H1 (cell line): ENCODE measurements around the gene MSH2. TPM values are rescaled to one million over a fixed set of nuclear protein-coding genes. Genes with fewer than 3 reads are reported as not detected.

Experiments used
- CTCF ChIA-PET: fragments of 300-600 bp; sonication (Branson Sonifier 250); formaldehyde crosslinking; loops from one replicate; lab custom pipeline; 2021; ENCODE audit not compliant: partially characterized antibody; lab: Charles Lee
- POLR2A ChIA-PET: fragments of 300-600 bp; sonication (Branson Sonifier 250); formaldehyde crosslinking; loops from one replicate; lab custom pipeline; 2021; ENCODE audit warnings: inconsistent platforms; ENCODE audit not compliant: partially characterized antibody; lab: Charles Lee
- DNase-seq, 2 experiments: peaks; one replicate each; pipeline versions ENCODE4 v3.0.0 to v3.0.0-alpha.2; 2010 to 2022; ENCODE audit warnings: low spot score in 2 of 2, low read depth in 1 of 2, mixed read lengths in 1 of 2
- FAIRE-seq: peaks from 2 replicates; lab custom pipeline; 2011; peaks lifted over from hg19 to GRCh38; lab: Jason Lieb, UNC
- H2AFZ ChIP-seq: 2 replicates; pipeline ENCODE4 v1.8.1; 2012; ENCODE audit warnings: low read length, inconsistent platforms
- H2AK5ac ChIP-seq: 2 replicates; pipeline ENCODE4 v1.6.1; 2013; ENCODE audit warnings: low read depth, low read length
- H2BK120ac ChIP-seq: replicated peaks from 2 replicates; pipeline ENCODE3; 2013; ENCODE audit warnings: low read depth, low read length, inconsistent platforms
- H2BK12ac ChIP-seq: 2 replicates; pipeline ENCODE4 v1.6.1; 2013; ENCODE audit warnings: low read depth, low read length
- H2BK15ac ChIP-seq: 2 replicates; pipeline ENCODE4 v1.6.1; 2013; ENCODE audit warnings: low read length
- H2BK20ac ChIP-seq: 2 replicates; pipeline ENCODE4 v1.6.1; 2013; ENCODE audit warnings: low read length
- H2BK5ac ChIP-seq: 2 replicates; pipeline ENCODE4 v1.6.1; 2013; ENCODE audit warnings: low read depth, low read length
- H3K14ac ChIP-seq: 2 replicates; pipeline ENCODE4 v1.6.1; 2013; ENCODE audit warnings: inconsistent platforms; ENCODE audit not compliant: insufficient read length
- H3K18ac ChIP-seq: 2 replicates; pipeline ENCODE4 v1.6.1; 2013; ENCODE audit warnings: low read length; ENCODE audit errors: extremely low read depth
- H3K23ac ChIP-seq: 2 replicates; pipeline ENCODE4 v1.6.1; 2013; ENCODE audit warnings: inconsistent platforms; ENCODE audit not compliant: insufficient read length
- H3K23me2 ChIP-seq: 2 replicates; pipeline ENCODE4 v1.6.1; 2013; ENCODE audit warnings: low read depth, low read length
- H3K27ac ChIP-seq: 2 replicates; pipeline ENCODE4 v1.6.1; 2011; ENCODE audit warnings: low read depth, low read length, inconsistent platforms
- H3K27me3 ChIP-seq, 4 experiments: replicated peaks in 1 of 4; 1 replicate in 1 of 4; 2 replicates in 3 of 4; pipeline versions ENCODE4 v1.6.1 to v1.8.1; 2011 to 2013; ENCODE audit warnings: low read length in 3 of 4, mild to moderate bottlenecking in 3 of 4, inconsistent platforms in 2 of 4, mixed read lengths in 2 of 4, moderate library complexity in 1 of 4; ENCODE audit not compliant: control insufficient read depth in 3 of 4, insufficient read depth in 3 of 4; ENCODE audit errors: extremely low read depth in 1 of 4
- H3K36me3 ChIP-seq, 4 experiments: 2 replicates each; pipeline versions ENCODE4 v1.6.1 to v1.8.1; 2011 to 2013; ENCODE audit warnings: mild to moderate bottlenecking in 4 of 4, low read length in 3 of 4, moderate library complexity in 2 of 4, control low read depth in 1 of 4, inconsistent platforms in 1 of 4; ENCODE audit not compliant: insufficient read depth in 4 of 4, control insufficient read depth in 2 of 4
- H3K4ac ChIP-seq: replicated peaks from 2 replicates; pipeline ENCODE3; 2013; ENCODE audit warnings: low read length, low read depth, mixed read lengths, inconsistent platforms; ENCODE audit not compliant: insufficient read length
- H3K4me1 ChIP-seq, 4 experiments: replicated peaks in 1 of 4; 1 replicate in 1 of 4; 2 replicates in 3 of 4; pipeline versions ENCODE4 v1.6.1 to v1.8.1; 2011 to 2013; ENCODE audit warnings: low read length in 3 of 4, inconsistent platforms in 2 of 4, mixed read lengths in 1 of 4; ENCODE audit not compliant: insufficient read depth in 4 of 4, control insufficient read depth in 3 of 4
- H3K4me2 ChIP-seq, 2 experiments: 2 replicates each; pipeline versions ENCODE4 v1.6.1 to v1.8.1; 2011 to 2013; ENCODE audit warnings: low read depth in 2 of 2, low read length in 2 of 2, control low read depth in 1 of 2, inconsistent platforms in 1 of 2, mild to moderate bottlenecking in 1 of 2; ENCODE audit not compliant: insufficient read depth in 1 of 2
- H3K4me3 ChIP-seq, 4 experiments: fragments of 200-600, 300-600 bp in 1 of 4; sonication (generic), shearing (Covaris generic), sonication (Bioruptor Twin) in 1 of 4; 2 replicates each; pipeline versions ENCODE4 v1.5.1 to v1.8.1; 2011 to 2016; ENCODE audit warnings: low read length in 4 of 4, low read depth in 3 of 4, control low read depth in 2 of 4, inconsistent platforms in 2 of 4, mild to moderate bottlenecking in 2 of 4, mixed read lengths in 1 of 4, moderate library complexity in 1 of 4; ENCODE audit not compliant: insufficient read depth in 2 of 4; ENCODE audit errors: extremely low read depth in 1 of 4
- H3K56ac ChIP-seq: replicated peaks from 2 replicates; pipeline ENCODE3; 2013; ENCODE audit warnings: low read depth, mild to moderate bottlenecking, mixed read lengths, low read length, inconsistent platforms; ENCODE audit not compliant: insufficient read length
- H3K79me1 ChIP-seq: 2 replicates; pipeline ENCODE4 v1.6.1; 2013; ENCODE audit warnings: low read depth, low read length, control low read depth
- H3K79me2 ChIP-seq, 2 experiments: 2 replicates each; pipeline versions ENCODE4 v1.6.1 to v1.8.1; 2012 to 2013; ENCODE audit warnings: low read length in 2 of 2, mild to moderate bottlenecking in 2 of 2, inconsistent platforms in 1 of 2; ENCODE audit not compliant: insufficient read depth in 2 of 2, control insufficient read depth in 1 of 2
- H3K9ac ChIP-seq, 4 experiments: replicated peaks in 1 of 4; 1 replicate in 1 of 4; 2 replicates in 3 of 4; pipeline versions ENCODE4 v1.6.1 to v1.8.1; 2011 to 2013; ENCODE audit warnings: low read depth in 3 of 4, low read length in 3 of 4, control low read depth in 2 of 4, mild to moderate bottlenecking in 2 of 4, moderate library complexity in 2 of 4, inconsistent platforms in 1 of 4; ENCODE audit errors: extremely low read depth in 1 of 4
- H3K9me3 ChIP-seq, 2 experiments: 2 replicates each; pipeline versions ENCODE4 v1.6.1 to v1.8.1; 2012 to 2013; ENCODE audit warnings: mild to moderate bottlenecking in 2 of 2, moderate library complexity in 2 of 2, control low read depth in 1 of 2, inconsistent platforms in 1 of 2, low read depth in 1 of 2, low read length in 1 of 2, mixed read lengths in 1 of 2; ENCODE audit not compliant: insufficient read depth in 2 of 2
- H4K20me1 ChIP-seq, 2 experiments: replicated peaks in 1 of 2; 2 replicates each; pipeline versions ENCODE3 to v1.8.1; 2011 to 2013; ENCODE audit warnings: inconsistent platforms in 2 of 2, low read length in 2 of 2, mild to moderate bottlenecking in 1 of 2; ENCODE audit not compliant: insufficient read depth in 2 of 2, control insufficient read depth in 1 of 2
- H4K5ac ChIP-seq: 2 replicates; pipeline ENCODE4 v1.6.1; 2013; ENCODE audit warnings: low read length, low read depth, mixed read lengths, inconsistent platforms; ENCODE audit not compliant: insufficient read length
- H4K8ac ChIP-seq: 2 replicates; pipeline ENCODE4 v1.8.0; 2013; ENCODE audit warnings: mild to moderate bottlenecking, moderate library complexity, low read length, inconsistent platforms; ENCODE audit not compliant: insufficient read depth; ENCODE audit errors: extremely low read depth
- H4K91ac ChIP-seq: replicated peaks from 2 replicates; pipeline ENCODE3; 2013; ENCODE audit warnings: low read length, mixed read lengths, inconsistent platforms; ENCODE audit not compliant: insufficient read length
- ATF3 ChIP-seq: IDR thresholded peaks from 2 replicates; pipeline ENCODE4 v1.6.1; 2011; ENCODE audit warnings: low read depth, mild to moderate bottlenecking, low read length; ENCODE audit not compliant: insufficient read depth
- CBX8 ChIP-seq: fragments of 300-800, 300-1000 bp; sonication (generic); IDR thresholded peaks from 2 replicates; pipeline ENCODE4 v1.7.1; 2016; ENCODE audit warnings: low read depth, low read length, borderline replicate concordance
- CHD2 ChIP-seq: IDR thresholded peaks from 2 replicates; pipeline ENCODE4 v1.6.1; 2012; ENCODE audit warnings: low read length, improper control_type of control experiment
- NANOG ChIP-seq: IDR thresholded peaks from 2 replicates; pipeline ENCODE4 v1.6.1; 2011; ENCODE audit warnings: low read length, low read depth, mild to moderate bottlenecking, inconsistent platforms; ENCODE audit not compliant: insufficient read depth, poor library complexity, severe bottlenecking
- RAD21 ChIP-seq, 2 experiments: IDR thresholded peaks in 1 of 2; conservative IDR thresholded peaks in 1 of 2; 2 replicates each; pipeline ENCODE4 v1.6.1; 2011; ENCODE audit warnings: low read depth in 2 of 2, low read length in 2 of 2, improper control_type of control experiment in 1 of 2, inconsistent platforms in 1 of 2, mild to moderate bottlenecking in 1 of 2, moderate library complexity in 1 of 2
- SP2 ChIP-seq: IDR thresholded peaks from 2 replicates; pipeline ENCODE4 v1.6.1; 2012; ENCODE audit warnings: mild to moderate bottlenecking, low read length, inconsistent platforms
- TAF7 ChIP-seq: optimal IDR thresholded peaks from 2 replicates; pipeline ENCODE3; 2011; ENCODE audit warnings: low read depth, mild to moderate bottlenecking, inconsistent platforms, low read length, moderate library complexity, borderline replicate concordance
- TCF12 ChIP-seq: IDR thresholded peaks from 2 replicates; pipeline ENCODE4 v1.6.1; 2011; ENCODE audit warnings: low read depth, mild to moderate bottlenecking, low read length
- WGBS, 2 experiments: shearing (Covaris generic) in 1 of 2; methylation state at CpG; one replicate each; pipeline versions ENCODE4 v1.1.6 to v1.1.7; 2013 to 2015; ENCODE audit warnings: low lambda C conversion rate in 2 of 2, mixed read lengths in 2 of 2, inconsistent platforms in 1 of 2, low coverage in 1 of 2, missing lambda C conversion rate in 1 of 2; ENCODE audit not compliant: insufficient replicate concordance in 2 of 2, insufficient coverage in 1 of 2, insufficient read length in 1 of 2; ENCODE audit errors: extremely low coverage in 1 of 2, missing lambda C conversion rate in 1 of 2; 5-methylcytosine and 5-hydroxymethylcytosine counted together
- polyA plus RNA-seq, 7 experiments: library from polyadenylated mRNA; depleted of rRNA in 3 of 7; stranded (reverse) in 5 of 7; unstranded in 2 of 7; fragments of >200 nt in 5 of 7; fragments of 200-250 nt in 2 of 7; gene quantifications; 1 replicate in 5 of 7; 2 replicates in 1 of 7; 4 replicates in 1 of 7; pipeline versions ENCODE4 v1.2.1 to v1.2.3, GENCODE V29; 2011 to 2013; ENCODE audit warnings: missing spikeins in 2 of 7, mixed read lengths in 2 of 7
- total RNA-seq: library from RNA; stranded (reverse); fragmentation: NEBNext Ultra II Directional; extraction: Animal tissue kit (Norgen Biotek cat#: 25700); gene quantifications from 2 replicates; pipeline ENCODE4 v1.2.1, GENCODE V29; 2021

MSH2 gene
- total and polyA plus RNA-seq, 2 of the 8 experiments (the other 6 are each of a cell fraction or from before 2014, with no cell fraction given), result 64.1 to 228 TPM

- FAIRE-seq, result no peak
- H3K4me3 ChIP-seq, result no peak overlapping the region
- H3K4me1 ChIP-seq, result no peaks in the 10 kb centered on the region; a peak in 2 of 7 replicates
- CTCF ChIA-PET, result interaction anchor here (1.2 to 1.6 kb wide), 2 partner anchors 12 to 269 kb away, joined by 3 to 4 read pairs; no protein-coding TSS in a partner anchor
- no peak overlapping the region for H2BK20ac ChIP-seq
- no peak overlapping the region for H4K5ac ChIP-seq
- no peak overlapping the region for H2BK5ac ChIP-seq
- no peaks in the 10 kb centered on the region for H3K79me1 ChIP-seq
- peaks cover 5% of the 10 kb centered on the region; the same call in 1 of the 2 replicates for H3K23me2 ChIP-seq
- POLR2A ChIA-PET, result interaction anchor here (1.0 to 2.0 kb wide), 2 partner anchors 10 to 276 kb away, joined by 4 to 10 read pairs; no protein-coding TSS in a partner anchor
- H2BK12ac ChIP-seq, result no peak overlapping the region
- TF ChIP-seq TCF12, result no peak
- TF ChIP-seq RAD21 (IDR thresholded peaks at IDR 0.05 in 1 of 2, conservative IDR thresholded peaks at IDR 0.05 in 1 of 2; ENCODE audit: low read depth in 2 of 2, low read length in 2 of 2), result no peak
- no peak for TF ChIP-seq CBX8
- TF ChIP-seq CHD2, result no peak
- TF ChIP-seq ATF3, result no peak
- TF ChIP-seq NANOG, result no peak
- TF ChIP-seq TAF7, result no peak
- no peak for TF ChIP-seq SP2
- H3K56ac ChIP-seq, result no peak overlapping the region
- peaks cover 0 to 7% (median 3%) of the 10 kb centered on the region in 4 experiments; a peak in 2 of 8 replicates for H3K36me3 ChIP-seq
- no peak overlapping the region for H3K27ac ChIP-seq
- WGBS, 2 experiments, result 95% methylated on average over 3 of the region's 3 CpGs; no CpG with 5 or more reads in 1 of the 2 experiments
- no peak overlapping the region for H3K23ac ChIP-seq
- H3K27me3 ChIP-seq, result no peaks in the 10 kb centered on the region
- H3K9me3 ChIP-seq, result peaks cover 16 to 17% of the 10 kb centered on the region in 2 experiments
- no peak overlapping the region for H2BK120ac ChIP-seq
- H2AFZ ChIP-seq, result no peak overlapping the region
- H2AK5ac ChIP-seq, result no peak overlapping the region
- no peaks in the 10 kb centered on the region for H3K79me2 ChIP-seq
- H3K14ac ChIP-seq, result no peak overlapping the region
- no peak overlapping the region for H3K4me2 ChIP-seq
- H3K4ac ChIP-seq, result no peak overlapping the region
- no peak overlapping the region for H3K9ac ChIP-seq
- H4K91ac ChIP-seq, result no peak overlapping the region
- no peaks in the 10 kb centered on the region for H4K20me1 ChIP-seq
- no peak overlapping the region for H2BK15ac ChIP-seq
- H3K18ac ChIP-seq, result no peak overlapping the region
- DNase-seq, result no peak
- no peak overlapping the region for H4K8ac ChIP-seq
Measured at GRCh38 chr2:47499093-47499492, 96.1 kb downstream of the MSH2 start.
